EL (cell line): ENCODE results near the gene FXYD5.
A peak's percentile ranks its signal among the peaks of the same experiment; 100 is the strongest.
"Not testable (repeated sequence)": the region's sequence is repeated elsewhere in the genome, so short reads cannot be mapped to it uniquely, and the experiment has no call there.

ENCODE experiments used
- DNase-seq: peaks from one replicate; pipeline ENCODE4 v3.0.0-alpha.2; 2016

Gene FXYD5

GRCh38 chr19:35140207-35140961 lies 14.2 kb upstream of the FXYD5 start:
- DNase-seq: no peak

GRCh38 chr19:35140962-35141836 lies 13.3 kb upstream of the FXYD5 start:
- peak; percentile 89 for DNase-seq

- DNase-seq: no peak
Observed at GRCh38 chr19:35141837-35142605, 12.5 kb upstream of the FXYD5 start.

- DNase-seq: peak; percentile 42
Observed at GRCh38 chr19:35142606-35143230, 11.8 kb upstream of the FXYD5 start.

- DNase-seq: no peak
Observed at GRCh38 chr19:35143231-35143715, 11.3 kb upstream of the FXYD5 start, which contains the start of gene FXYD7. FXYD7 (plus strand) TSS chr19:35143255; CDS start chr19:35143334, 79 bp downstream.

GRCh38 chr19:35143818-35144217 lies 10.7 kb upstream of the FXYD5 start:
- DNase-seq: no peak

- DNase-seq: no peak
Observed at GRCh38 chr19:35144259-35144599, 10.3 kb upstream of the FXYD5 start.

- DNase-seq: no peak
Observed at GRCh38 chr19:35144600-35145436, 9.7 kb upstream of the FXYD5 start.

GRCh38 chr19:35146746-35147459 lies 7.6 kb upstream of the FXYD5 start:
- DNase-seq: no peak

GRCh38 chr19:35149463-35149862 lies 5.1 kb upstream of the FXYD5 start:
- DNase-seq: no peak

- no peak for DNase-seq
Observed at GRCh38 chr19:35150445-35150844, 4.1 kb upstream of the FXYD5 start.

- DNase-seq: no peak
Observed at GRCh38 chr19:35151273-35152065, 3.1 kb upstream of the FXYD5 start.

GRCh38 chr19:35153129-35153522 lies 1.4 kb upstream of the FXYD5 start:
- DNase-seq: not testable (repeated sequence)

- DNase-seq: peak; percentile 58
Observed at GRCh38 chr19:35153701-35154524, 622 bp upstream of the FXYD5 start.

- no peak for DNase-seq
Observed at GRCh38 chr19:35155441-35155840, 906 bp downstream of the FXYD5 start.

GRCh38 chr19:35155981-35156672 lies 1.6 kb downstream of the FXYD5 start:
- no peak for DNase-seq

- no peak for DNase-seq
Observed at GRCh38 chr19:35156673-35157014, 2.1 kb downstream of the FXYD5 start.

GRCh38 chr19:35157431-35157830 lies 2.9 kb downstream of the FXYD5 start:
- DNase-seq: no peak

GRCh38 chr19:35159606-35160005 lies 5.1 kb downstream of the FXYD5 start:
- no peak for DNase-seq
